ENCODE measurements around the gene SEMA3G.

SEMA3G gene

DNA sequence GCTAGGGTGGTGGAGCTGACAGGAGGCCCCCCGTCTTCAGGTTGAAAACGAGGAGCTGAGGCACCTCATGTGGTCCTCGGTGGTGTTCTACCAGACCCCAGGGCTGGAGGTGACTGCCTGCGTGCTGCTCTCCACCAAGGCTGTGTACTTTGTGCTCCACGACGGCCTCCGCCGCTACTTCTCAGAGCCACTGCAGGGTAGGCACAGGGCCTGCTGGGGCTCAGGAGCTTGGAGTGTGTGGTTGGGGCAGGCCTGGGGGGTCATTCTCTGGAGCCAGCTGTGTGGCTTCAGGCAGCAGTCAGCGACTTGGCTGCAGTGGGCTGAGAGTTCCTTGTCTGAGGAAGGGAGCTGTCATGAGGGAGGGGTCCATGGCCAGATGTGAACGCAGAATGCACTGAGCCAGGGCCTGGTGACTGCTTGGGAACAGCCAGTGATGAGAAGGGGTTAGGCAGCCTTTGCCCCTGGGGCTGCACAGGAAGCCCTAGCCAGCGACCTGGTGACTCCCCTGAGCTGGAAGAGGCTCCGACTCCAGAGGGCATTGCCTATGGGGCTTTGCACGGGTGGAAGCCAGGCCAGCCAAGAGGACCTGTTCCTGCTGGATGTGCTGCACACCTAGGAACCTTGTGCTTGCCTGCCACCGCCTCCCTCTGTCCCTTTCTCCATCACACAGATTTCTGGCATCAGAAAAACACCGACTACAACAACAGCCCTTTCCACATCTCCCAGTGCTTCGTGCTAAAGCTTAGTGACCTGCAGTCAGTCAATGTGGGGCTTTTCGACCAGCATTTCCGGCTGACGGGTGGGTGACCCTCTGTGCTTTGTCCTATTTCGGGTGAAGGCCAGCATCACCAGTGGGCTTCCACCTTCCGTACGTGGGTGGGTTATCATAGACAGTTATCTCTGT is 45.4 kb upstream of the SEMA3G start:
- no peak for TF ChIP-seq SIN3A (IDR thresholded peaks at IDR 0.05; ENCODE audit: borderline replicate concordance, insufficient read depth, low read length)
- TF ChIP-seq TAF1 (IDR thresholded peaks at IDR 0.05; ENCODE audit: borderline replicate concordance, insufficient read depth, low read length): no peak
- TF ChIP-seq FOXP2 (optimal IDR thresholded peaks at IDR 0.05; ENCODE audit: borderline replicate concordance, extremely low read depth, extremely low read length, insufficient read depth): no peak
- TF ChIP-seq REST (IDR thresholded peaks at IDR 0.05; ENCODE audit: insufficient read depth in 1 of 2, low read depth in 2 of 2, low read length in 2 of 2): no peak
- TF ChIP-seq POLR2AphosphoS5 (IDR thresholded peaks at IDR 0.05; ENCODE audit: low read depth, low read length): no peak

- TF ChIP-seq TAF1 (IDR thresholded peaks at IDR 0.05; ENCODE audit: borderline replicate concordance, insufficient read depth, low read length) (no peak), REST (IDR thresholded peaks at IDR 0.05; ENCODE audit: insufficient read depth in 1 of 2, low read depth in 2 of 2, low read length in 2 of 2) (no peak)
Observed at GRCh38 chr3:52489453-52489852, 44.5 kb upstream of the SEMA3G start.

DNA sequence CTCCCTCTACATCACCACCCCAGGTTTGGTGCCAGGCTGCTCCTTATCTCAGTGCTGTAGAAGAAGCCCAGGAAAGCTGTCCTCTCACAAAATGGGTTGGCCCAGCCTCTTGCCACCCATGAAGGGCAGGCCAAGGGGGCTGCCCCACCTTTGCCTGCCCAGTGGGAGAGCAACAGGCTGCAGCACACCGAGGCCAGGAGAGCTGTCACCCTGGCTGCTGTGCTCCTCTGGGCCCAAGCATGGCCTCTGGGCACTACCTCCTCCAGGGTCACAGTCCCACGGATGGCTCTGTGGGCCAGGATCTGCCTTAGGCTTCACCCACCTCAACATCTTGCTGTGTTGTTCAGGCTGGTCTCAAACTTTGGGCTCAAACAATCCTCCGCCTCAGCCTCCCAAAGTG is 43.8 kb upstream of the SEMA3G start:
- TF ChIP-seq SIN3A (IDR thresholded peaks at IDR 0.05; ENCODE audit: borderline replicate concordance, insufficient read depth, low read length): no peak
- no peak for TF ChIP-seq FOXP2 (optimal IDR thresholded peaks at IDR 0.05; ENCODE audit: borderline replicate concordance, extremely low read depth, extremely low read length, insufficient read depth)
- no peak for TF ChIP-seq POLR2AphosphoS5 (IDR thresholded peaks at IDR 0.05; ENCODE audit: low read depth, low read length)
- TF ChIP-seq REST (IDR thresholded peaks at IDR 0.05; ENCODE audit: insufficient read depth in 1 of 2, low read depth in 2 of 2, low read length in 2 of 2): no peak
- TF ChIP-seq TAF1 (IDR thresholded peaks at IDR 0.05; ENCODE audit: borderline replicate concordance, insufficient read depth, low read length): no peak

GRCh38 chr3:52487788-52488691 is 43.1 kb upstream of the SEMA3G start:
- TF ChIP-seq FOXP2 (optimal IDR thresholded peaks at IDR 0.05; ENCODE audit: borderline replicate concordance, extremely low read depth, extremely low read length, insufficient read depth) (no peak), SIN3A (IDR thresholded peaks at IDR 0.05; ENCODE audit: borderline replicate concordance, insufficient read depth, low read length) (no peak), TAF1 (IDR thresholded peaks at IDR 0.05; ENCODE audit: borderline replicate concordance, insufficient read depth, low read length) (no peak), REST (IDR thresholded peaks at IDR 0.05; ENCODE audit: insufficient read depth in 1 of 2, low read depth in 2 of 2, low read length in 2 of 2) (no peak), POLR2AphosphoS5 (IDR thresholded peaks at IDR 0.05; ENCODE audit: low read depth, low read length) (no peak)
